ENCODE data around the gene VRK1.

DNA sequence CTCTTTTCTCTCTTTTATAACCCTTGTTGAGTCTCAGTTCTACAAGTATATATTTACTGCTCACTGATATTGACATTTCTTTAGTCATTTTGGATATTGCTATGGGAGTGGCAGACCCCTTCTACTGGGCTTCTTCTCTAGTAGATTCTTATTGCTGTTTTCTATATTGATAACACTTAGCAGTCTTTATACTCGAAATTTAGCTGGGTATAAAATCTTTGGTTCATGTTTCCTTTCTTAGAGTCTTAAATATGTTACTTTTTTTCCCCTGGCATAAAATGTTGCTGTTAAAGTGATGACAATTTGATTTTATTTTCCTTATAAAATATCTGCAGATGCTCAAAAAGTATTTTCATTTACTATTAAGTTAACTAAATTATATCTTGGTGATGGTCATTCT is 32.6 kb downstream of the VRK1 start:
- TF ChIP-seq EP300 (IDR thresholded peaks at IDR 0.05) (no peak), POLR2AphosphoS5 (IDR thresholded peaks at IDR 0.05) (no peak), POLR2A (IDR thresholded peaks at IDR 0.05) (no peak)
